Stimulated activated CD8-positive, alpha-beta memory T cell treated with anti-CD3 and anti-CD28 coated beads, Interleukin-15, amount 100 ng/mL, for 48 hours (primary cell): ENCODE data around the gene POLR1A.

Source experiments
- DNase-seq, 2 donors: peaks; one replicate each; pipeline ENCODE4 v3.0.0-alpha.2; 2020; ENCODE audit warnings: low read depth in 2 of 2

Gene POLR1A

GRCh38 chr2:85981579-85982247, 124.0 kb downstream of the POLR1A start:
- no peak for DNase-seq

- no peak for DNase-seq
Measured at GRCh38 chr2:85978883-85979780, 126.6 kb downstream of the POLR1A start.

GRCh38 chr2:85976106-85976920, 129.4 kb downstream of the POLR1A start:
- no peak for DNase-seq

GRCh38 chr2:85975581-85975980, 130.1 kb downstream of the POLR1A start:
- no peak for DNase-seq

- no peak for DNase-seq
Measured at GRCh38 chr2:85974390-85974789, 131.3 kb downstream of the POLR1A start.

GRCh38 chr2:85972355-85972754, 133.3 kb downstream of the POLR1A start:
- no peak for DNase-seq

GRCh38 chr2:85971366-85971765, 134.3 kb downstream of the POLR1A start:
- DNase-seq: no peak
